ENCODE results near the gene NTN1.

DNA sequence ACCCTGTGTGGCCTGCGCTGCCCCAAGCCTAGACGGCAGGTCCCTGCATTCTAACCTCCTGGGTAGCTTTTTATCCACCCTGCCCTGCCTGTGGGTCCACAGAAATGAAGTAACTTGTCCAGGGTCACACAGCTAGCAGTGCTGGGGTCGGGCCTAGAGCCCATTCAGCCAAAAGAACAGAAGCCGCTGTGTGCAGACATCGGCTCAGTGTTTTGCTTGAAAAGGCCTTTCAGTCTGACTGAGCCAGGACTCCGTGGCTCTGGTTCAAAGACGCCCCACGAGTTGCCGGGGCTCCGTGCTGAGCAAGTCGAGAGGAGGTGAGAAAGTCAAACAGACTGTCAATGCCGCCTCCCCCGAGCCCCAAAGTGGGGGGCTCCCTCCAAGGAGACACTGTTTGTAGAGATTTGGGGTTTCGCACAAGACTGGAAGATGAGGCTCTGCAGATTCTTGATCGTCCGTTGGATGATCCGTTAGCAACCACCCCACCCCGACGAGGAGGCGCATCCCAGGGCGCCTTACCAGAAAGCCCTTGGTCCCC, 226.2 kb downstream of the NTN1 start:
- TF ChIP-seq, protein P1, sequence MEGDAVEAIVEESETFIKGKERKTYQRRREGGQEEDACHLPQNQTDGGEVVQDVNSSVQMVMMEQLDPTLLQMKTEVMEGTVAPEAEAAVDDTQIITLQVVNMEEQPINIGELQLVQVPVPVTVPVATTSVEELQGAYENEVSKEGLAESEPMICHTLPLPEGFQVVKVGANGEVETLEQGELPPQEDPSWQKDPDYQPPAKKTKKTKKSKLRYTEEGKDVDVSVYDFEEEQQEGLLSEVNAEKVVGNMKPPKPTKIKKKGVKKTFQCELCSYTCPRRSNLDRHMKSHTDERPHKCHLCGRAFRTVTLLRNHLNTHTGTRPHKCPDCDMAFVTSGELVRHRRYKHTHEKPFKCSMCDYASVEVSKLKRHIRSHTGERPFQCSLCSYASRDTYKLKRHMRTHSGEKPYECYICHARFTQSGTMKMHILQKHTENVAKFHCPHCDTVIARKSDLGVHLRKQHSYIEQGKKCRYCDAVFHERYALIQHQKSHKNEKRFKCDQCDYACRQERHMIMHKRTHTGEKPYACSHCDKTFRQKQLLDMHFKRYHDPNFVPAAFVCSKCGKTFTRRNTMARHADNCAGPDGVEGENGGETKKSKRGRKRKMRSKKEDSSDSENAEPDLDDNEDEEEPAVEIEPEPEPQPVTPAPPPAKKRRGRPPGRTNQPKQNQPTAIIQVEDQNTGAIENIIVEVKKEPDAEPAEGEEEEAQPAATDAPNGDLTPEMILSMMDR (IDR thresholded peaks at IDR 0.05): no peak
- TF ChIP-seq POLR2A (IDR thresholded peaks at IDR 0.05): no peak

Measured in heart left ventricle (tissue), 13 donors.